Tibial nerve (tissue), 4 donors: Measurements from ENCODE around the gene SLC9C1. TPM values are rescaled to one million over a fixed set of nuclear protein-coding genes. Genes with fewer than 3 reads are reported as not detected.

Source experiments
- DNase-seq, 2 donors: peaks; one replicate each; pipeline ENCODE4 v3.0.0-alpha.2; 2019; ENCODE audit warnings: low spot score in 2 of 2
- H3K27ac ChIP-seq, 4 donors: fragments of 200-600 bp; sonication (generic) in 3 of 4; one replicate each; pipeline ENCODE4 v1.5.1; 2017 to 2019; ENCODE audit warnings: mild to moderate bottlenecking in 1 of 4
- H3K27me3 ChIP-seq, 2 donors: fragments of 200-600 bp; sonication (generic) in 1 of 2; one replicate each; pipeline versions ENCODE4 v1.5.1 to v1.6.0; 2017 to 2019
- H3K36me3 ChIP-seq, 3 donors: fragments of 200-600 bp; sonication (generic); one replicate each; pipeline ENCODE4 v1.5.1; 2018 to 2019
- H3K4me1 ChIP-seq, 4 donors: fragments of 200-600 bp; sonication (generic) in 3 of 4; one replicate each; pipeline ENCODE4 v1.5.1; 2017 to 2019
- H3K4me3 ChIP-seq, 4 donors: fragments of 200-600 bp; sonication (generic) in 3 of 4; one replicate each; pipeline ENCODE4 v1.5.1; 2017 to 2019; ENCODE audit warnings: mild to moderate bottlenecking in 1 of 4, moderate library complexity in 1 of 4
- H3K9me3 ChIP-seq, 4 donors: fragments of 200-600 bp; sonication (generic) in 3 of 4; one replicate each; pipeline ENCODE4 v1.5.1; 2017 to 2019
- EP300 ChIP-seq, 2 donors: sonication (generic); formaldehyde crosslinking; IDR thresholded peaks; one replicate each; pipeline ENCODE4 v1.6.1; 2017; ENCODE audit warnings: antibody characterized with exemption in 2 of 2, mild to moderate bottlenecking in 1 of 2
- POLR2A ChIP-seq, 2 donors: fragments of 450-650 bp; IDR thresholded peaks; one replicate each; pipeline ENCODE4 v1.6.1; 2017; ENCODE audit warnings: antibody characterized with exemption in 2 of 2, mild to moderate bottlenecking in 2 of 2, moderate library complexity in 2 of 2
- WGBS, 2 donors: methylation state at CpG; one replicate each; pipeline ENCODE4 v1.1.5; 2018; 5-methylcytosine and 5-hydroxymethylcytosine counted together
- total RNA-seq, 4 donors: library from RNA; depleted of rRNA; stranded (reverse); fragments of >200 nt; gene quantifications; one replicate each; pipeline ENCODE4 v1.1.0, GENCODE V29; 2016
- TF ChIP-seq, protein P1 (sequence below), 5 experiments: fragments of 200-600 bp in 3 of 5; fragments of 450-650 bp in 2 of 5; sonication (generic) in 3 of 5; IDR thresholded peaks; one replicate each; pipeline ENCODE4 v1.5.1; 2016 to 2019; ENCODE audit warnings: antibody characterized with exemption in 5 of 5, mild to moderate bottlenecking in 3 of 5, moderate library complexity in 2 of 5

The SLC9C1 gene
- total RNA-seq, 4 donors from 2014 or later: not detected

DNA sequence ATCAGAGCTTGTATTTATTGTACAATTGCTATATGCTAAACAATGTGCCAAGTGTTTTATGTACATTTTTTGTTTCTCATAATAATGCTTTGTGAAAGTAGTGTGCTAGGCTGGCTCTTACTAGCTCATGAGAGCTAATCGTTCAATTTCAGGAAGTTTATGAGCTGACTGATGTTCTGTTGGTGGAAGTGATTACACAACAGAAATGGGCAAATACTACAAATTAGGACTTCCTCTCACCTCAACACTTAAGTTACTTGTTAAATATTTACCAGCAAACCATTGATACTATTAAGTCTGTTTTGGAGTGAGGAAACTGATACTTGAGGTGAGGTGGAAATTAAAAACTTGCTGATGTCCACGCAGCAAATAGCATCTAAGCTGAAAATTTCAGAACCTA lies 32.3 kb downstream of the SLC9C1 start:
- Histone ChIP-seq H3K36me3 (no peaks in the 10 kb centered on the region), H3K9me3 (no peaks in the 10 kb centered on the region), H3K27ac (no peak overlapping the region), H3K4me3 (no peak overlapping the region), H3K27me3 (no peaks in the 10 kb centered on the region), H3K4me1 (no peaks in the 10 kb centered on the region)
- no peak for DNase-seq
- 66 to 67% methylated on average over 2 of the region's 2 CpGs for WGBS, 2 donors
- TF ChIP-seq EP300 (IDR thresholded peaks at IDR 0.05): no peak
- no peak for TF ChIP-seq POLR2A (IDR thresholded peaks at IDR 0.05)
- TF ChIP-seq, protein P1, sequence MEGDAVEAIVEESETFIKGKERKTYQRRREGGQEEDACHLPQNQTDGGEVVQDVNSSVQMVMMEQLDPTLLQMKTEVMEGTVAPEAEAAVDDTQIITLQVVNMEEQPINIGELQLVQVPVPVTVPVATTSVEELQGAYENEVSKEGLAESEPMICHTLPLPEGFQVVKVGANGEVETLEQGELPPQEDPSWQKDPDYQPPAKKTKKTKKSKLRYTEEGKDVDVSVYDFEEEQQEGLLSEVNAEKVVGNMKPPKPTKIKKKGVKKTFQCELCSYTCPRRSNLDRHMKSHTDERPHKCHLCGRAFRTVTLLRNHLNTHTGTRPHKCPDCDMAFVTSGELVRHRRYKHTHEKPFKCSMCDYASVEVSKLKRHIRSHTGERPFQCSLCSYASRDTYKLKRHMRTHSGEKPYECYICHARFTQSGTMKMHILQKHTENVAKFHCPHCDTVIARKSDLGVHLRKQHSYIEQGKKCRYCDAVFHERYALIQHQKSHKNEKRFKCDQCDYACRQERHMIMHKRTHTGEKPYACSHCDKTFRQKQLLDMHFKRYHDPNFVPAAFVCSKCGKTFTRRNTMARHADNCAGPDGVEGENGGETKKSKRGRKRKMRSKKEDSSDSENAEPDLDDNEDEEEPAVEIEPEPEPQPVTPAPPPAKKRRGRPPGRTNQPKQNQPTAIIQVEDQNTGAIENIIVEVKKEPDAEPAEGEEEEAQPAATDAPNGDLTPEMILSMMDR (IDR thresholded peaks at IDR 0.05): no peak

DNA sequence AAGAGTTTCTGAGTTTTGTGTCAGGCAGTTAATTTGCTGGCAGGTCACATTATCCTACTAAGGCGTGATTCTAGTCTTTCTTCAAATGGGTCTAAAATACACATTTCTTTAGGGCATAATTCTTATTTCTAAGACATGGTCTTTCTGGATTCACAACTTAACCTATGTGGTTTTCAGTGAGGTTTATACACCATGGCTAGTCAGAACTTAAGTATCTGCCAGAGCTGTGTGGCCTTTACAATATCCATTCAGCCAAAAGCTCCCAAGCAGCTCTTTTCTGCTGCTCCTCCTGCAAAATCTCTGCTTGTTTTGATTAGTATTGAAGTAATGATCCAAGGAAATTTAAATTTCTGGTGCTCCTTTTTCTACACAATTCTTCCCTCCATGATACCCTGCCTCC lies 33.5 kb downstream of the SLC9C1 start:
- TF ChIP-seq, protein P1 (IDR thresholded peaks at IDR 0.05): no peak
- TF ChIP-seq POLR2A (IDR thresholded peaks at IDR 0.05): no peak
- TF ChIP-seq EP300 (IDR thresholded peaks at IDR 0.05): no peak
- no peaks in the 10 kb centered on the region for H3K36me3 ChIP-seq
- no peaks in the 10 kb centered on the region for H3K27me3 ChIP-seq
- DNase-seq: no peak
- WGBS, 2 donors: 75 to 83% methylated on average over 1 of the region's 1 CpG
- no peak overlapping the region for H3K27ac ChIP-seq
- no peaks in the 10 kb centered on the region for H3K9me3 ChIP-seq
- no peaks in the 10 kb centered on the region for H3K4me1 ChIP-seq
- no peak overlapping the region for H3K4me3 ChIP-seq

DNA sequence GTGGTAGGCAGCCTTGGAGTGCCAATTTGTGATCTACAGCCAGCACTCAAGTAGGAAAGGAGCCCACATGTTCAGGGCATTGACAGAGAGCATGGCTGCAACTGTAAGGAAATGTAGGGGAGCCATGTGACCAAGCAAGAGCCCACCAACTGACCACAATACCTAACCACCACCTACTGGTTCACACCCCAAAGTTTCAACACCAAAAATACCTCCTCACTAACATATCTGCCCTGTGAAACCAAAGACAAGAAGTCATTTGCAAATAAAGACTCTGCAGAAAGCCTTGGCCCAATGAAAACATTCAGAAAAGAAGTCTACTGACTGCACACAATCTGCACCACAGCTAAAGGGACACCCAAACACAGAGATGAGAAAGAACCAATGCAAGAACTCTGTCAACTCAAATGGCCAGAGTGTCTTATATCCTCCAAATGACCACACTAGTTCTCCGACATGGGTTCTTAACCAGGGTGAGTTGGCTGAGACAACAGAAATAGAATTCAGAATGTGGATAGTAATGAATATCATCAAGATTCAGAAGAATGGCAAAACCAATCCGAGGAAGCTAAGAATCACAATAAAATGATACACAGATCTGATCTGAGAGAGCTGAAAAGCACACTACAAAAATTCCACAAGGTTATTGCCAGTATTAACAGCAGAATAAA lies 40.6 kb downstream of the SLC9C1 start:
- no peak overlapping the region for H3K4me3 ChIP-seq
- no peaks in the 10 kb centered on the region for H3K27me3 ChIP-seq
- H3K36me3 ChIP-seq: no peaks in the 10 kb centered on the region
- no peak for TF ChIP-seq EP300 (IDR thresholded peaks at IDR 0.05)
- TF ChIP-seq, protein P1 (IDR thresholded peaks at IDR 0.05): no peak
- TF ChIP-seq POLR2A (IDR thresholded peaks at IDR 0.05): no peak
- peaks cover 0 to 22% (median 0%) of the 10 kb centered on the region in 4 donors for H3K9me3 ChIP-seq
- WGBS, 2 donors: 95 to 98% methylated on average over 2 of the region's 2 CpGs
- no peaks in the 10 kb centered on the region for H3K4me1 ChIP-seq
- no peak overlapping the region for H3K27ac ChIP-seq
- no peak for DNase-seq

DNA sequence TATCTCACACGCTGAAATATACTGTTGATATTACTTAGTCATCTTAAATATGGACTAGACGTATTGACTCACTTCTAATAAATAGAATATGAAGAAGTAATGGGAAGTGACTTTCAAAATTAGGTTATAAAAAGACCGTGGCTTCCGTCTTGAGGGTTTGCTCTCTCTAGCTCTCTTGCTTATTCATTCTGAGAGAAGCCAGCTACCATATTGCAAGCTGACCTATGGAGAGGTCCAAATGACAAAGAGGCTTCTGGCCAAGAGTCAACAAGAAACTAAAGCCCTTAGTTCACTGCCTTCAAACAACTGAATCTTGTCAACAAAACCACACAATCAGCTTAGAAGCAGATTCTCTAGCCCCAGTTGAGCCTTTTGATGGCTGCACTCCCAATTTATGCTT lies 46.1 kb downstream of the SLC9C1 start:
- Histone ChIP-seq H3K36me3 (no peaks in the 10 kb centered on the region), H3K27me3 (no peaks in the 10 kb centered on the region), H3K27ac (no peak overlapping the region), H3K9me3 (peaks cover 0 to 2% (median 0%) of the 10 kb centered on the region in 4 donors), H3K4me1 (no peaks in the 10 kb centered on the region), H3K4me3 (no peak overlapping the region)
- TF ChIP-seq EP300 (IDR thresholded peaks at IDR 0.05) (no peak), POLR2A (IDR thresholded peaks at IDR 0.05) (no peak)
- TF ChIP-seq, protein P1 (IDR thresholded peaks at IDR 0.05): no peak
- DNase-seq: no peak
- 75 to 87% methylated on average over 4 of the region's 4 CpGs for WGBS, 2 donors

DNA sequence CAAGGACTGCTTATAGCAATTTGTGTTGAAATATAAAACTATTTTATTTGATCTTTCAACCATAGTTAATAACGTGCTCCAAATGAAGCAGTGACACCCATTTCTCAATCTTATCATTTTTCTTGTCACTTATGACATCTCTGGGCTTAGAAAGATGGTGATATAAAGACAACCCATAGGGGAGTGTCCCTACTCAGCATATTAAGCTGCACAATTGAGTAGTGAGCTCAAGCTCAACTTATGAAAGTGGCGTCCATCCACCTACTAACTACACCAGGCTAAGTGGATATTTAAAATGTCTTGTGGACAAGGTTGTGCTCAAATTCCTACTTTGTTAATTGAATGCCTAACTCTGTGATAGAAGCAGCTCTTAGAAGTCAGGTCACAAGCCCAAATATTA lies 46.7 kb downstream of the SLC9C1 start:
- no peaks in the 10 kb centered on the region for H3K4me1 ChIP-seq
- H3K27ac ChIP-seq: no peak overlapping the region
- TF ChIP-seq, protein P1 (IDR thresholded peaks at IDR 0.05): no peak
- no peak for TF ChIP-seq POLR2A (IDR thresholded peaks at IDR 0.05)
- TF ChIP-seq EP300 (IDR thresholded peaks at IDR 0.05): no peak
- no peaks in the 10 kb centered on the region for H3K36me3 ChIP-seq
- 52 to 64% methylated on average over 2 of the region's 2 CpGs for WGBS, 2 donors
- H3K9me3 ChIP-seq: no peaks in the 10 kb centered on the region
- no peak overlapping the region for H3K4me3 ChIP-seq
- DNase-seq: no peak
- no peaks in the 10 kb centered on the region for H3K27me3 ChIP-seq
